Measurements from ENCODE around the gene ASS1.

DNA sequence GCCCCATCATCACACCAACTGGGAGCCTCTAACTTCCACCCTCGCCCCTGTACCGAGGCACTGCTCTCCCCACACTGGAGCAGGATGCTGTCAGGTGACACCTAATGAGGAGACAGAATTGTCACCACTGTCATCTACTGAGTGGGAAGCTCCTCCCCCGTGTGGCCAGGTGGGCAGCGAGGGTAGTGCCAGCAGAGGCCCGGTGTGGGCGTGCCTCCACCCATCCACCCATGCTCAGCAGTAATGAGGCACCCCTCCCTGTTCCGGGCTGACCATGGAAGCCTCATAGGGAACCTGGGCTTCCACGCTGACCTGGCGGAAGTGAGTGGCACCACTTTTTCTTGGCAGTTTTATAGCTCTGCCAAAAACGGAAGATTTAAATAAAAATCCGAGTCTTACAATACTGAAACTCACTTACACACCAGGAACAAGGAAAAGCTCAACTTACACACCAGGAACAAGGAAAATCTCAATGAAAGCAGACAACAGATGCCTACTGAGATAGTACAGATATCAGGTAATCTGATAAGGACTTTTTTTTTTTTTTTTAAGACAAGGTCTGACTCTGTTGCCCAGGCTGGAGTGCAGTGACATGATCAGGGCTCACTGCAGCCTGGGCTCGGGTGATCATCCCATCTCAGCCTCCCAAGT, 30.6 kb upstream of the ASS1 start:
- TF ChIP-seq, protein P1, sequence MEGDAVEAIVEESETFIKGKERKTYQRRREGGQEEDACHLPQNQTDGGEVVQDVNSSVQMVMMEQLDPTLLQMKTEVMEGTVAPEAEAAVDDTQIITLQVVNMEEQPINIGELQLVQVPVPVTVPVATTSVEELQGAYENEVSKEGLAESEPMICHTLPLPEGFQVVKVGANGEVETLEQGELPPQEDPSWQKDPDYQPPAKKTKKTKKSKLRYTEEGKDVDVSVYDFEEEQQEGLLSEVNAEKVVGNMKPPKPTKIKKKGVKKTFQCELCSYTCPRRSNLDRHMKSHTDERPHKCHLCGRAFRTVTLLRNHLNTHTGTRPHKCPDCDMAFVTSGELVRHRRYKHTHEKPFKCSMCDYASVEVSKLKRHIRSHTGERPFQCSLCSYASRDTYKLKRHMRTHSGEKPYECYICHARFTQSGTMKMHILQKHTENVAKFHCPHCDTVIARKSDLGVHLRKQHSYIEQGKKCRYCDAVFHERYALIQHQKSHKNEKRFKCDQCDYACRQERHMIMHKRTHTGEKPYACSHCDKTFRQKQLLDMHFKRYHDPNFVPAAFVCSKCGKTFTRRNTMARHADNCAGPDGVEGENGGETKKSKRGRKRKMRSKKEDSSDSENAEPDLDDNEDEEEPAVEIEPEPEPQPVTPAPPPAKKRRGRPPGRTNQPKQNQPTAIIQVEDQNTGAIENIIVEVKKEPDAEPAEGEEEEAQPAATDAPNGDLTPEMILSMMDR (IDR thresholded peaks at IDR 0.05) = no peak
- no peak for TF ChIP-seq ZFX (IDR thresholded peaks at IDR 0.05; ENCODE audit: borderline replicate concordance)
